Keratinocyte (primary cell): Measurements from ENCODE around the gene RNF141.

Experiments
- EZH2 ChIP-seq: IDR thresholded peaks from one replicate; pipeline ENCODE4 v1.6.1; 2012; ENCODE audit warnings: inconsistent platforms, mild to moderate bottlenecking, low read length, moderate library complexity
- TF ChIP-seq, protein P1 (sequence below), 3 experiments: IDR thresholded peaks in 1 of 3; conservative IDR thresholded peaks in 1 of 3; optimal IDR thresholded peaks in 1 of 3; 2 replicates in 2 of 3; 3 replicates in 1 of 3; pipeline versions ENCODE3 to v1.5.1; 2011; ENCODE audit warnings: low read length in 3 of 3, mild to moderate bottlenecking in 3 of 3, moderate library complexity in 2 of 3, control low read depth in 1 of 3, inconsistent platforms in 1 of 3; ENCODE audit not compliant: insufficient read depth in 2 of 3; ENCODE audit errors: extremely low read depth in 1 of 3

DNA sequence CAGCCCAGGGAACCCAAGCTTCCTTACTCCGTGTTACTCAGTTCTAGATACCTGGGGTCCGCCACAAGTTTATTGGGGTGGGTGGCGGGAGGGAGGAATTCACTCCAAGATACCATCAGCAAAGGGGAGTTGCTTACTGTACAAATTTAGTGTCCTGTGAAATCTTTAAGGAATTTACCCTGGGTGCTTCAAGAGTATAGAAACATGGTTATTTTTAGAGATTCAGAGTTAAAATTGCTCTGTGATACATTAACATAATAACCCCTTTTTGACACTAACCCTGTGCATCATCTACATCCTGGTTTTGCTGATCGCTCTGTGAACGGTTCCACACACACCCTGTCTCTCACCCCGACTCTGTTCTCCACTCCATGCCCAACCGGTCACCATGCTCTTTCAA, 46.4 kb upstream of the RNF141 start:
- TF ChIP-seq, protein P1, sequence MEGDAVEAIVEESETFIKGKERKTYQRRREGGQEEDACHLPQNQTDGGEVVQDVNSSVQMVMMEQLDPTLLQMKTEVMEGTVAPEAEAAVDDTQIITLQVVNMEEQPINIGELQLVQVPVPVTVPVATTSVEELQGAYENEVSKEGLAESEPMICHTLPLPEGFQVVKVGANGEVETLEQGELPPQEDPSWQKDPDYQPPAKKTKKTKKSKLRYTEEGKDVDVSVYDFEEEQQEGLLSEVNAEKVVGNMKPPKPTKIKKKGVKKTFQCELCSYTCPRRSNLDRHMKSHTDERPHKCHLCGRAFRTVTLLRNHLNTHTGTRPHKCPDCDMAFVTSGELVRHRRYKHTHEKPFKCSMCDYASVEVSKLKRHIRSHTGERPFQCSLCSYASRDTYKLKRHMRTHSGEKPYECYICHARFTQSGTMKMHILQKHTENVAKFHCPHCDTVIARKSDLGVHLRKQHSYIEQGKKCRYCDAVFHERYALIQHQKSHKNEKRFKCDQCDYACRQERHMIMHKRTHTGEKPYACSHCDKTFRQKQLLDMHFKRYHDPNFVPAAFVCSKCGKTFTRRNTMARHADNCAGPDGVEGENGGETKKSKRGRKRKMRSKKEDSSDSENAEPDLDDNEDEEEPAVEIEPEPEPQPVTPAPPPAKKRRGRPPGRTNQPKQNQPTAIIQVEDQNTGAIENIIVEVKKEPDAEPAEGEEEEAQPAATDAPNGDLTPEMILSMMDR (optimal IDR thresholded peaks at IDR 0.05 in 1 of 3, IDR thresholded peaks at IDR 0.05 in 1 of 3, conservative IDR thresholded peaks at IDR 0.05 in 1 of 3; ENCODE audit: extremely low read depth in 1 of 3, insufficient read depth in 2 of 3, low read length in 3 of 3), result no peak
- TF ChIP-seq EZH2, result no peak
